Activated T-cell treated with anti-CD3 and anti-CD28 coated beads, Interleukin-2, amount 50 U/mL, for 1 hour (primary cell): Measurements from ENCODE around the gene NEURL1B.

Experiments
- DNase-seq: peaks from one replicate; pipeline ENCODE4 v3.0.0-alpha.2; 2020

The NEURL1B gene

DNA sequence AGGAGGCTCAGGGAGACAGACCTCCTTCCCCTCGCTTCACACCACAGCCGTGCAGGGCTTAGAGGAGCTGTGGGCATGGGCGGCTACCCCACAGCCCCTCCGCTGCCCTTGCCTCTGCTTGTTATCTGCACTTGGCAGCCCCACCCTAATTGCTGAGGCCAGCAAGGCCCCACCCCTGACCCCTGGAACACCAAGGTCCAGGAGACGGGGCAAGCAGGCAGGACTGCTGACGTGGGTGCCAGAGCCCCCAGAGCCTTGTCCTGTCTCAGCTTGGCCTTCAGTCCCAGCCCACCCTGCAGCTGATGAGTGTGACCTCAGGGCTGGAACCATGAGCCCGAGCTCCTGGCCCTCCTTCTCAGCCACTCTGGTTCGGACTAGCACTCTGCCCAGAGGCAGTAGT is 29.1 kb upstream of the NEURL1B start:
- no peak for DNase-seq

DNA sequence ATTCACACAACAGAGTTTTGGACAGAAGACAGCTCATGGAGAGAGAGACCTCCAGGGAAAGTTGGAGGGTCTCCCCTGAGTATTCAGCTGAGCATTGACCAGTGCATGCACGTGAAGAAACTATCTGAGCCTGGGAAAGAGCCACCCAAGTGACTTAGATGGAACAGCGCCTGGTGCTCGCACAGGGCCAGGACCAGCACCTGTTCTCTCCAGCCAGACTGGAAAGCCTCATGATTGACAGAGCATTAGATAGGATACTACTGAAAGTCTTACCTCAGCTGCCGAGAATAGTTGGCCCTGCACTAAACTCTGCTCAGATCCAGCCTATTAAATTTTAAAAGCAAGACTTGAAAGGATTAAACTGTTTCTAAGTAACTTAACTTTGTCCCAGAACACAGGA is 28.3 kb upstream of the NEURL1B start:
- DNase-seq: no peak

DNA sequence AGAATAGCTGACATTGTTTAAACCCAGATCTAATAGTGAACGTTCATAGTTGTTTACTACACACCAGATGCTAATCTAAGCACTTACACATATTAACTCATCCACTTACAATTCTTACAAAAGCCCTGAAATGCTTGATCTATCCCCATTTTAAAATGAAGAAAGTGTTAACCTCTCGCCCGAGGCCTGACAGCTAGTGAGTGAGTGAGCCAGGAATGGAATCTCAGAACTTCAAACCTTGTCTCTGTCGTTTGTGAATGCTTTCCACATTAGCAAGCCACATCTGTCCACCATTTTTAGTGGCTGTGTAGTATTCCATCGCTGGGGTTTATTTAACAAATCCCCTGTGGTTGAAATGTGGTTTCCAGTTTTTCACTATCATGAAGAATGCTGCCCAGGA is 24.9 kb upstream of the NEURL1B start:
- no peak for DNase-seq

DNA sequence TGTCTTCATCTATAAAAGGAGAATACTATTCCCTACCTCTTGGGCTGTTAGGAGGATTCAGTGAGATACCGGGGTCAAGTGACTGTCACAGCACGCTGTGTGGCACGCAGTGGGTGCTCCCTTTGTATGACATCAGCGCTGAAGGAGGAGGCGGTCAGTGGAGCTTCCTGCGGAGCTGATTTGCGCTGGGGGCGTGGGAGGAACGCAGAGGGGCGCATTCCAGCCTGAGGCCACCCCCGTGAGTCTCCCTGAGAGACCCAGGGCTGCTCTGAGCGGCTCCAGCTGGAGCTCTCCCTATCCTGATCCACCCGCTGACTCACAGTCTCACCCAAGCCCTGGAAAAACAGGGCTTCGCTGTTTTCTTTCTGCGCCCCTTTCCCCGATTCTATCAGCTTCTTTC is 24.3 kb upstream of the NEURL1B start:
- DNase-seq: no peak

DNA sequence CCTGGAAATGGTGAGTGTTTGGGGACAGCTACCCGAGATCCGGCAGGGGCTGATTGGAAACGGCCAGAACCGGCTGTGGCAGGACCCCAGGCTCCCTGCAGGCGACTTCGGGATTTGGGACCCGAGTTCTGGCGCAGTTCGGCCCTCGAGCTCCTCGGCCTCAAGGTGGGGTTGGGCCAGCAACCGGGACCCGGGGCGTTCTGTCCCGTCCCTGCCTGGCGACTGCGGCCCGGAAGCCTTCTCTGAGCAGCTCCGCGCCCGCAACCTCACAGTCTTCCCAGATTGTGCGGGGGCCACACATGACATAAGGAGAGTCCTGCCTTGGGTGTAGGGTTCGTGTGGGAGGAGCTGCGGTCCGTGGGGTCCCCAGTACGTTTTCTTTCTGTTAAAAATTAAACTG is 23.2 kb upstream of the NEURL1B start:
- DNase-seq: no peak

DNA sequence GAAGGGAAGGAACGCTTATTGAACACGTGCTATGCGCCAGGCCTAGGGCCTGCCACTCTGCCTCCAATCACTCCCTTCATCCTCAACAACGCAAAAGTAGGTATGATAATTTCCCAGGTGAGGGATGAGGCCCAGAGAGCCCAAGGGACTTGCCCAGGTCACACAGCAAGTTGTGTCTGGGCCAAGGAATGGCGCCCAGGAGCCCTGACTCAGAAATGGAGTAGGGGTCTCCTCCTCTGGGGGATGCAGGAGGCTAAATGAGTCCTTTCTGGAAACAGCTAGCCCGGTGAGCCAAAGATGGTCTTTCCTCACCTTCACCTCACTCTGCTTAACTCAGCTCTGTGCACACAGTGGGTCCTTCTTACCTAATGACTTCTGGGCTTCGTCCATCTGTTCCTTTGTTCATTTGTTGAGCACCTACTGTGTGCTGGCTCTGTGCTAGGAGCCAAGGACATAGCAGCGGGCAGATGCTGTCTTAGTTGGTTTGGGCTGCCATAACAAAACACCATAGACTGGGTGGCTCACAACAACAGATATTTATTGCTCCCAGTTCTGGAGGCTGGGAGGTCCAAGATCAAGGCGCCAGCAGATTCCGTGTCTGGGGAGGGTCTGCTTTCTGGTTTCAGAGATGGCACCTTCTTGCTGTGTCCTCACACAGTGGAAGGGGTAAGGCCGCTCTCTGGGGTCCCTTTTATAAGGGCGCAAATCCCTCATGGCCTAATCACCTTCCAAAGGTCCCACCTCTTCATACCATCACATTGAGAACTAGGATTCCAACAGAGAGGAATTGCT is 22.3 kb upstream of the NEURL1B start:
- no peak for DNase-seq

DNA sequence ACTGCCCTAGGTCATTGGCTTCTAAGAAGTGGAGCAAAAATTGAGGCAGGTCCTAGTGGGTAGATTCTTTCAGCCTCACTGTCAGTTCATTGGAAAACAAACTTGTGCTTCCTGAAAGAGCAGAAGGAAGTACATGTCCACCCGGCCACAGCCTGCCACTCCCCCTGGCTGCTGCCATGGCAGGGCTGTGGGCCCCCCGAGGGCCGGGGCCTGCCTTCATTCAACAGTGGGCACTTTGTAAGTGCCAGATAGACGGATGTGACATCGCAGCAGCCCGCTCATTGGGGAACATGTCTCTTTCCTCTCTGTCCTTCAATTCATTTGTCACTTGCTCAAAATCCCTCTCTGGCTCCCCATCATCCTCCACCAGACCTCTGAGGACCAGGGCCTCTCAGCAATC is 20.6 kb upstream of the NEURL1B start:
- DNase-seq: no peak

DNA sequence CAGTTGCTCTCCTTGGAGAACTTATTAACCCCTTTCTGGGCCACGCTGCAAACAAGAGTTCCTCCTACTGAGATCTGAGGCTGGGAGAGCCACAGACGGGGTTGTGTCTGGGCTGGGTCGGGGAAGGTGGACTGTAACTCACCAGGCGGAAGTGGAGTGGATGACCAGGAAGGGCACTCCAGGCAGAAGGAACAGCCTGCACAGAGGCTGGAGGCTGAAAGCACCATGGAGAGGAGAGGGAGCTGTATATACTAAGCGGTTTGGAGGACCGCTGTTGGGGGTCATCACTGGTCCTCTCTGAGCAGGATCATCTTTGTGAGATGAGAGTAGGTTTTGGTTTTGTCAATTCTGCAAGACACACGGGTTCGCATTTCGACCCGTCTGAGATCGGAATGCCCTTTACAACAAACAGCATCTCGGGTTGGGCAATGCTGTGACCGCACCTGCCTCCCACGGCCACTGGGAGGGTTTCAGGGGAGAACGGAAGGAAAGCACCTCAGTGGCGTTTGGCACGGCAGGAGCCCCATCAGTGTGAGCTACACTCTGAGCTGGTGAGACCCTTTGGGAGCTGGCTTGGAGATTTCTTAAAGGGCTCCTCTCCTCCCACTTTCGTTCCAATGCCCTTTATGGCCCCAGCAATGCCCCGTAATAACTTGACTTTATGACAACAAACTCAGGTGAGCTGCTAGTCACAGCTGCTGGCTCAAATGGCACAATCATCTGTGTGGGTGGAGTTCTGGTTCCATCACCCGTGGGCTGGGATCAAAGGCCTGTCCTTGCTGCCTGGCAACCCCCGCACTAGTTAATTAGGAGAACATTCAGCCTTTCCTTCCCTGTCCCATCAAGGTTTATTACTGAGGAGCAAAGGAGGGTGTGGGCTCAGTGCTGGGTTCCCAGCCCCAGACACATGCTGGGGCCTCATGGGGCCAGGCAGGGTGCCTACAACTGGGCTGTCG is 18.7 kb upstream of the NEURL1B start:
- DNase-seq: no peak

DNA sequence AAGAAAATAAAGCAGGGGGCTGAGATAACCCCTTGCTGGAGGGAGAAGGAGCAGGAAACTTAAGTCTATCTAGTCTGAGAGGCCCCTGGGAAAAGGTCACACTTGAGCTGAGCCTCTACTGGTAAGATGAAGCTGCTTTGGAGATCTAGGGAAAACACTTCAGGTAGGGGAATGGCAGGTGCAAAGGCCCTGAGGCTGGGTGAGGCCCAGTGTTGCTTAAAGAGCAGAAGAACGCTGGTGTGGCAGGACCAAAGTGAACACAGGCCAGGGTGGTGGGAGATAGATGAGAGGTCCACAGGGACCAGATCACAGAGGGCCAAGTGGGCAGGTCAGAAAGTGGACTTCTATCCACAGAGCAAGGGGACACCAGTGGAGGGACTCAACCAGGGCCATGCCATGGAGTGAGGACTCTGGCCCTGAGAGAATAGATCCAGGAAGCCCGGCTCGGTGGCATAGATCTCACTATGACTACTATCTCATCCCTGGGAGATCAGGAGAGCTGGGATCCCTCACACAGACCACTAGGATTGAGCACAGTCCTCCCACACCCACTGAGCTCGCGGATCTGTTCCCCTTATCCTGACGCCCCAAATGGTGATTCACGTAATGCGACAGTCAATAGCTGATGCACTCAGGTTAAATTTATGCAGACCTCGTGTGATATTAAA is 17.6 kb upstream of the NEURL1B start:
- DNase-seq: no peak

DNA sequence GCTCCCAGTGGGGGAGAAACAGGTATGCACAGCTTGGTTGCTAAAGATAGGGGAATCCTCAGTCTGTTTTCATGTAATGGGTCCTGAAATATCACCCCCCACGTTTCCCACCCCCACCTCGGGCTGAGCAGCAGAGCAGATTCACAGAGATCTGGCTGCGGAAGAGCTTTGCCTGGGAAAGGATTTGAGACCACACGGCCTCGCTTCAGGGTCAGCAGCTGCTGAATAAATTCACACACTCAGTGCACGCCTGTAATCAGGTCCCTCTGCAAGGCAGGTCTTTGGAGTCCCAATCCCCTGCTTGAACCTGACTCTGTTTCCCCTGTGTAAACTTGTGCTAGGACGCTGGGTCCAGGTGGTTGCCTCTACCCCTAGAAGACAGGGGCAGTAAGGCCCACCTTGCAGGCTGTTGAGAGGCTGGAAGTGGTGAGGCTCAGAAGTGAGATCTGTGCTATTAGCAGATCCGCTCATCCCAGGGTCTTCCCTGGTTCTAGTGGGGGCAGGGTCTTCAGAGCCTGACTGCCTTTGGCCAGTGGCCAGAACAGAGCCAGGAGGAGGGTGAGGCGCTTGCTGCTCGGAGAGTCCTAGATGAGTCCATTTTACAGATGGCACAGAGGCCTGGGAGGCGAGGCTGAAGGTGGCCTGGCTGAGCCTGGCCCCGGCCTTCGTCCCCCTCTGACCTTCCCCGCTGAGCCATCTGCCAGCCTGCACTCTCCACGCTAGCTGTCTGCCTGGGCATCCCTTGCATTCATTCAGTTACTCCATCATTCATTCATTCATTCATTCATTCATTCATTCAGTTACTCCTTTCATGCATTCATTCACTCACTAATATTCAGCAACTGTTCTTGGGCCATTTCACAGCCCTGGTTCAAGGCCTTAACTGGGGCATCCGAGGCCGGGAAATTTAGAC is 16.7 kb upstream of the NEURL1B start:
- no peak for DNase-seq

DNA sequence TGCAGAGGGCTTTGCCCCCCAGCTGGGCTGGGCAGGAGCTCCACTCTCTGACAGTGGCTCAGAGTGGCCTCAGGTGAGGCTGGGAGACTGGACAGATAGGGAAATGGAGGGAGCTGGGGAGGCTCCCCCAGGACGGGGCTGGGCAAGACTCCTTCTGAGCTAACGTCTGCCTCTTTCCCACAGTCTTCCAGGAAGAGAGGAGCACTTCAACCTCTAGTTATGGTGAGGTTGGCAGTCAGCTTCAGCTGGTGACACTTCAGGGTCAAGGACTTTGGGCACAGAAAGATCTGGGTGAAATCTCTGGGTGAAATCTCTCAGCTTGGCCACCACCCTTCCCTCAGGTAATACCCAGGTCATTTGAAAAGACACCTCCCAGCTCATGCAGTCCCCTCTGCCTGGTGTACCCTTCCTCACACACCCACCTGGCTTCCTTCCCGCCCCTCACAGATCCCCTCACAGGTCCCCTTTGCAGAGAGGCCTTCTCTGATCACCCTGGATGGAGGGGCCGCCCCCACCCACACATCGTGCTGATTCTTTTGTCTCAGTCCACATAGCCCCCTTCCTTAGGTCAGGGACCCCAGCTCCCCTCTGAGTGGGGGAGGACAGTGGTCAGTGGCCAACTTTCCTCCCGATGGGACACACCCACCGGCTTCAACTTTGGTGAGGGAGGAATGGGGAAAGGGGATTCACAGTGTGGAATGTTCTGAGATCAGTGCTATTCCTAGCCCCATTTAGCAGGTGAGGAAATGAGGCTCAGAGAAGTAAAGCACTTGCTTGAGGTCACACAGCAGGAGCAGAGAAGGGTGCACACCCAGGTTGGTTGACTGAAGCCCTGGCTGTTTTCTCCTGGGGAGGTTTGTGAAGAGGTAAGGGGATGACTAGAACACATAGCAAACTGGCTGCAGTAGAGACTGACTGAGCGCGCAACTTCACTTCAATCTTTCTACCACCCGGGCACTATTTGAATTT is 15.8 kb upstream of the NEURL1B start:
- DNase-seq: no peak

DNA sequence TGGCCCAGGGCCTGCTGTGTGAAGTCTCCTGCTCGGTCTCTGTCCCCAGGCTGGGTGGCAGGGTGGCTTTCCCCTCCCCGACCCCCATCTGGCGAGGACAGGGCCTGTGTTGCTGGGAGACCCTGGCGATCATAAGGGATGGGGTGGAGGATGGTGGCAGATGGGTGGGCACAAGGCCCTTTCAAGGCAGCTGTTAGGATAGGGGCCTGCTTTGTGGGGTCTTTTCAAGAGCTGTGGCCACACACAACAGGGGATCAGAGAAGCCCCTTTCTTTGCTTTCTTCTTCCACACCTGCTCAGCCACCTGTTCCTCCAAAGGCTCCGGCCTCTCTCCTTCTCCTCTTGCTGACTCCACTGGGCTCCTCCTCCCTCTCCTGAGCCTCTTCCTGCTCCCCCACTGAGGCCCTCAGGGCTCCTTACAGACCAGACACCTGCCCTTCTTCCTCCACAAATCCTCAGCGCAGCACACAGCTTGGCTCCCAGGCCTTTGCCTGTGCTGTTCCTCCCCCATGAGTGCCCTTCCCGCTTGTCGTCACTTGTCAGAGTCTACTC is 15.0 kb upstream of the NEURL1B start:
- DNase-seq: no peak

DNA sequence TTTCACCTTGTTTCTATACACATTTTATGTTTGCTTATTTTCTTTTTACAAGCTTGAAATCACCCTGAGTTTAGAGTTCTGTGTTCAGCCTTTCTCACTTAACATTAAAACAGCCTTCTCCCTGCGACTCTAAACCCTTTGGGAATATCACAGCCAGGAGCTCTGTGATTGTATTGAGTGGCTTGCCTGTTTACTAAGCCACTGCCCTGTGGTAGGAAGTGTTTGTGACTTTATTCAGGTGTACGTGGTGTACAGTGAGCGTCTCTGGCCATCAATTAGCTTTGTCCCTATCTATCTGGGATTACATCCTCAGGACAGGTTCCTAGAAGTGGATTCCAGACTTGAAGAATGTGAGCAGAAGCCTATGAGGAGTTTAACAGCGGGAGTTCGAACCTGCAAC is 11.0 kb upstream of the NEURL1B start:
- no peak for DNase-seq

DNA sequence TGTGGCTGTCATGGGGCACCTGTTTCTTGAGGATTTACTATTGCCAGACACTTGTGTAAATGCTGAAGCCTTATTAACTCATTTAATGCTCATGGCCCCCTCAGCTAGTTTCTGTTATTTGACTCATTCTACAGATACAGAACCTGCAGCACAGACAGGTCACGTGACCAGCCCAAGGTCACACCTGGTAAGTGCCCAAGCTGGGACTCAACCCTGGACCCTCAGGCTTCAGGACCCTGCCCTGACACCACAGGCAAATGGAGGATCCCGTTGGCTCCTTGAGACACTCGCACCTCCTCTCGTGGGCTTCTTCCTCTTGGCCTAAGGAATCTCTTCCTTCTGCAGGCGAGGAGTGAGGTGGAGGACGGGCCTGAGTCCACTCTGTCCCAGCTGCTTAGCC is 10.6 kb upstream of the NEURL1B start:
- DNase-seq: no peak

DNA sequence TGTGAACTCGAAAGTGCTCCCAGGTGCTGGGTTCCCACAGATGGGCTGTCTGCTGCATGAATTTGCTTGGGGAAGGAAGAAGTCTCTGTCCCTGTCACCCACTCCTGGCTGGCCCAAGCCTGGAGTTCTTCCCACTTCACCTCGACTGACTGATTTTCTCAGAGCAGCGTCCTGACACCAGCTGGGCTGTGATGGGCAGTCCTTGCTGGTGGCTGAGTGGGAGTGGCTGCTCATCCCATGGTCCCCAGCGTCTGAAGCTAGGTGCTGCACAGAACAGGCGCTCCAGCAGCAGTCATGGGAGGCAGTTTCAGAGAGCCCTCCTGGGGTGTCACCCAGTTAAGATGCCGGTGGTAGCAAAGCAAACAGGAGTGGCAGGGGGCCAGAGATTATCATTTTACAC is 10.1 kb upstream of the NEURL1B start:
- DNase-seq: no peak

DNA sequence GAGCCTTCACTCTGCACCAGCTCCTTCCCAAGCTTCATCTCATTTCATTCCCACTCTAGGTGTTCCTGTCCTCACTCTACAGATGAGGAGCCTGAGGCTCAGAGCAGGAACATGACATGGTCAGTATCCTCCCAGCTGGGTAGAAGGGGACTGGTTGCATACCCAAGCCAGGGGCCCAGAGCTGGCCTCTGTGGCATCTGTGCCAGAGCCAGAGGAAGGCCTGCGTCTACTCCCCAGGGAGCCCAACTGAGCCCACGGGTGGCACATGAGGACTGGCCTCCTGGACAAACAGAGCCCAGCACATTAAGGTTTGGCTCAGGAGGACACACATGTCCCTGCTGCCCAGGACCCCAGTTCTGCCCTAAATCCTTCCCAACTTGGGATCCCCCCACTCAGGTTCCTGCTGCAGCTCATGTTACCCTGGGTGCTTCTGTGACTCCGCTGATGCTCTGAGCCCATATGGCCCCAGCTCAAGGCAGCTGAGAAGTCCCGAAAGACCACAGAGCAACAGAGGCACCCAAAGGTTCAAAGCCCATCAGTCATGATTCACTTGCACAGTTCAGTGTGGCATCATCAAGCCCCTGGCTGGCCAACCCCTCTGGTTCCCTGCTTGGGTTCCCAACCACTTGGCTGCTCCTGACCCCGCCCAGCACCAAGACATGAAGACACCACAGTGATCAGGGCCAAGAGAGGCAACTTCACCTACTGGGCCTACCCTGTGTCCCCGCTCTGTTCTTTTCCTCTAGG is 8.5 kb upstream of the NEURL1B start:
- DNase-seq: no peak

DNA sequence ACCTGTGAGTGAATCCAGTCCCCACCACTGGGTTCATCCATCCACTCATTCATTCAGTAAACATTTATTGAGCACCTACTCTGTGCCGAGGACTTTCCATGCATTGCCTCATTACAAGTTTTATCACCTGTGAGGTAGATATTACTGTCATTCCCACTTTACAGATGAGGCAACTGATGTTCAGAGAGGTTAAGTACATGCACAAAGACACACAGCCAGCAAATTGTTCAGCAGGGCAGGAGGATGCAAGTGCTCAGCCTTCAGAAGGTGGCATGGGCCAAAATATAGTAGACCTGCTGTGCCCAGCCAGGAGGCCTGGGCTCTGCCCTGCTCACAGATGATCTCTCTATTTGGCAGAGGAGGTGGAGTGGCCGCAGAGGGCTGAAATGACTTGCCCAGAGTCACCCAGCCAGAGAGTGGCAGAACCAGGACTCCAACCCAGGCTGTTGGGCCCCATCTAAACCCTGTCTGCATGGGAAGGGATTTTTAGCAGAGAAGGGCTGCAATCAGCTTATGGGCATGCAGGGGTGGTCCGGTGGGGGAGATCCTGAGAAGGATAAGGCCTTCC is 7.6 kb upstream of the NEURL1B start:
- DNase-seq: no peak

DNA sequence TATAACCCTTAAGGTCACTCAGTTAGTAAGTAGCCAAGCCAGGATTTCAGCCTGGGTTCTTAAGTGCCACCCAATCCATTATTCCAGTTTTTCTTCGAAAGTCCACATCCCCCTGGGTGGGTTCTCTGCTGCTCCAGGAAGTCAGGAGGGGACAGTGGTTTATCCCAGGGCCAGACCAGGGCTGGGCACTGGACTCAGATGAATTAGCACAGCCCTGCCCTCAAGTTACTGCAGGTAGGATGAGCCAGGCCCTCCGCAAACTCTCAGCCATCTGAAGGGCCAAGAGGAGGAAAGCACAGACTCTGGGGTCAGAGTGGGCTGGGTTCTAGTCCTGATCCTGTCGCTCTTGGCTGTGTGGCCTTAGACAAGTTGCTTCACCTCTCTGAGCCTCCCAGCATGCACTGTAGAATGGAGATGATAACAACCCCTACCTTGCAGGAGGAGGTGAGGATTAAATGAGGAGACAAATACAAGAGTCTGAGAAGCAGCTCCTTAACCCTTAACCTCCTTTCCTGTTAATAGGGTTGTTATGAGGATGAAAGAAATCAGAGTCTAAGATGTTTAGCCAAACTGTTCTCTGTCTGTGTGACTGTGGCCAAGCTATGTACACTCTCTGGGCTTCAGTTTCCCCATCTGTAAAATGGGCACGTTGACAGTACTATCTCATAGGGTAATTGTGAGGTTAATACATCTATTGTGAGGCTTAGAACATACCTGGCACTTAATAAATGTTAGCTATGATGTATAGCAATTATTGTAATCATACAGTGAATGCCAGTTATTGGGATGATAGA is 6.8 kb upstream of the NEURL1B start:
- no peak for DNase-seq

DNA sequence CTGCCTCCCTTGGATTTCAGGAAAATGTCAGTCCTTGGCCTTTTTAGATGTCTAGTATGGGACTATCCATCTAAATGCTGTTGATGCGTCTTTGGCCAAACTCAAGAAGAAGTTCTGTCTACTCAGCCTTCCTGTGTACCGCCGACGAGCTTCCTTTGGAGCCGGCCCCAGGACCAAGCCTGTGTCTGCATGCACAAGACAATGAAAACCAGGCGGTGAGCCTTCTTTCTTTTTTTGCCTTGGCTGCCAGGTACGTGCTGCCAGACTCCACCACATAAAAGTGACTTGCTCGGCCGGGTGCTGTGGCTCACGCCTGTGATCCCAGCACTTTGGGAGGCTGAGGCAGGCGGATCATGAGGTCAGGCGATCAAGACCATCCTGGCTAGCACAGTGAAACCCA is 6.0 kb upstream of the NEURL1B start:
- no peak for DNase-seq
